Liver (tissue), 9 donors: ENCODE measurements around the gene RTP5. TPM values are rescaled to one million over a fixed set of nuclear protein-coding genes. Genes with fewer than 3 reads are reported as not detected.
"Not testable (repeated sequence)": the region's sequence is repeated elsewhere in the genome, so short reads cannot be mapped to it uniquely, and the experiment has no call there.

Experiments used
- DNase-seq: peaks from one replicate; pipeline ENCODE4 v3.0.0-alpha.2; 2017; ENCODE audit warnings: low spot score
- H3K27ac ChIP-seq, 2 donors: one replicate each; pipeline ENCODE4 v1.7.0; 2013; ENCODE audit warnings: inconsistent platforms in 2 of 2, low read length in 2 of 2, control low read depth in 1 of 2, low read depth in 1 of 2, mild to moderate bottlenecking in 1 of 2
- H3K27me3 ChIP-seq, 4 donors: one replicate each; pipeline versions ENCODE4 v1.6.1 to v1.7.0; 2013; ENCODE audit warnings: low read length in 3 of 4, inconsistent platforms in 1 of 4, mild to moderate bottlenecking in 1 of 4, moderate library complexity in 1 of 4; ENCODE audit not compliant: control insufficient read depth in 4 of 4, insufficient read depth in 4 of 4
- H3K36me3 ChIP-seq, 4 donors: one replicate each; pipeline versions ENCODE4 v1.6.1 to v1.7.0; 2013; ENCODE audit warnings: low read length in 3 of 4, mild to moderate bottlenecking in 3 of 4, low read depth in 1 of 4, moderate library complexity in 1 of 4; ENCODE audit not compliant: control insufficient read depth in 4 of 4, insufficient read depth in 3 of 4
- H3K4me1 ChIP-seq, 4 donors: one replicate each; pipeline versions ENCODE4 v1.6.1 to v1.7.0; 2013; ENCODE audit warnings: low read length in 3 of 4, mild to moderate bottlenecking in 3 of 4, moderate library complexity in 1 of 4; ENCODE audit not compliant: control insufficient read depth in 4 of 4, insufficient read depth in 4 of 4
- H3K4me3 ChIP-seq, 3 donors: one replicate each; pipeline versions ENCODE4 v1.6.1 to v1.7.0; 2013; ENCODE audit warnings: low read length in 3 of 3, control low read depth in 1 of 3, low read depth in 1 of 3, mild to moderate bottlenecking in 1 of 3
- H3K9ac ChIP-seq, 2 donors: one replicate each; pipeline ENCODE4 v1.7.0; 2013; ENCODE audit warnings: low read length in 2 of 2, mild to moderate bottlenecking in 2 of 2, moderate library complexity in 2 of 2, control low read depth in 1 of 2, low read depth in 1 of 2
- H3K9me3 ChIP-seq, 4 donors: one replicate each; pipeline versions ENCODE4 v1.6.1 to v1.7.0; 2013; ENCODE audit warnings: low read length in 3 of 4; ENCODE audit not compliant: control insufficient read depth in 4 of 4
- EGR1 ChIP-seq, 2 donors: IDR thresholded peaks; 2 replicates each; pipeline ENCODE4 v1.6.1; 2016 to 2018; ENCODE audit warnings: antibody characterized with exemption in 2 of 2, low read depth in 2 of 2
- FOXA1 ChIP-seq: IDR thresholded peaks from 2 replicates; pipeline ENCODE4 v1.6.1; 2016; ENCODE audit warnings: antibody characterized with exemption
- HNF4A ChIP-seq, 2 donors: conservative IDR thresholded peaks; 2 replicates each; pipeline ENCODE4 v1.6.1; 2016; ENCODE audit warnings: antibody characterized with exemption in 2 of 2, mild to moderate bottlenecking in 2 of 2
- JUND ChIP-seq, 2 donors: IDR thresholded peaks; 2 replicates each; pipeline ENCODE4 v1.6.1; 2016; ENCODE audit warnings: antibody characterized with exemption in 2 of 2
- REST ChIP-seq: IDR thresholded peaks from 2 replicates; pipeline ENCODE4 v1.6.1; 2016; ENCODE audit warnings: antibody characterized with exemption, mild to moderate bottlenecking
- SP1 ChIP-seq: IDR thresholded peaks from 2 replicates; pipeline ENCODE4 v1.6.1; 2018; ENCODE audit warnings: antibody characterized with exemption, mild to moderate bottlenecking
- TAF1 ChIP-seq: conservative IDR thresholded peaks from 2 replicates; pipeline ENCODE4 v1.6.1; 2016; ENCODE audit warnings: antibody characterized with exemption, mild to moderate bottlenecking
- YY1 ChIP-seq: IDR thresholded peaks from 2 replicates; pipeline ENCODE4 v1.6.1; 2016; ENCODE audit warnings: antibody characterized with exemption, mild to moderate bottlenecking
- WGBS: extraction: QIAGEN DNeasy Blood & Tissue Kit; methylation state at CpG from one replicate; pipeline ENCODE4 v1.1.7; 2013; 5-methylcytosine and 5-hydroxymethylcytosine counted together
- polyA plus RNA-seq, 2 donors: library from polyadenylated mRNA; stranded (reverse) in 1 of 2; unstranded in 1 of 2; fragments of 200-250 nt in 1 of 2; fragments of >200 nt in 1 of 2; fragmentation: Nextera tagmentation in 1 of 2; extraction: Ambion mirVana in 1 of 2; gene quantifications; one replicate each; pipeline versions ENCODE4 v1.2.1 to v1.2.3, GENCODE V29; 2013 to 2015
- total RNA-seq, 2 donors: library from RNA; depleted of rRNA; stranded (reverse); fragments of >200 nt; gene quantifications; one replicate each; pipeline ENCODE4 v1.2.3, GENCODE V29; 2014
- donor health status: healthy.
- donor health status: healthy.
- donor health status: healthy.
- donor health status: healthy.
- donor health status: healthy.

The RTP5 gene
- total and polyA plus RNA-seq, 4 donors, result under 0.01 to 0.03 TPM; not detected in 2

GRCh38 chr2:241922411-241922810, 52.9 kb downstream of the RTP5 start:
- no peak for DNase-seq
- WGBS, result 92% methylated on average over 9 of the region's 9 CpGs
- Histone ChIP-seq H3K9ac (no peak overlapping the region), H3K4me3 (no peak overlapping the region), H3K27ac (no peak overlapping the region), H3K27me3 (no peaks in the 10 kb centered on the region), H3K36me3 (no peaks in the 10 kb centered on the region), H3K9me3 (no peaks in the 10 kb centered on the region), H3K4me1 (peaks cover 3 to 11% (median 8%) of the 10 kb centered on the region in 4 donors)
- no peak for TF ChIP-seq YY1
- no peak for TF ChIP-seq HNF4A (conservative IDR thresholded peaks at IDR 0.05)
- TF ChIP-seq SP1, result no peak
- TF ChIP-seq REST, result no peak
- no peak for TF ChIP-seq TAF1
- no peak for TF ChIP-seq JUND (IDR thresholded peaks at IDR 0.05)
- TF ChIP-seq FOXA1, result no peak
- TF ChIP-seq EGR1 (IDR thresholded peaks at IDR 0.05; ENCODE audit: low read depth in 2 of 2), result no peak

DNA sequence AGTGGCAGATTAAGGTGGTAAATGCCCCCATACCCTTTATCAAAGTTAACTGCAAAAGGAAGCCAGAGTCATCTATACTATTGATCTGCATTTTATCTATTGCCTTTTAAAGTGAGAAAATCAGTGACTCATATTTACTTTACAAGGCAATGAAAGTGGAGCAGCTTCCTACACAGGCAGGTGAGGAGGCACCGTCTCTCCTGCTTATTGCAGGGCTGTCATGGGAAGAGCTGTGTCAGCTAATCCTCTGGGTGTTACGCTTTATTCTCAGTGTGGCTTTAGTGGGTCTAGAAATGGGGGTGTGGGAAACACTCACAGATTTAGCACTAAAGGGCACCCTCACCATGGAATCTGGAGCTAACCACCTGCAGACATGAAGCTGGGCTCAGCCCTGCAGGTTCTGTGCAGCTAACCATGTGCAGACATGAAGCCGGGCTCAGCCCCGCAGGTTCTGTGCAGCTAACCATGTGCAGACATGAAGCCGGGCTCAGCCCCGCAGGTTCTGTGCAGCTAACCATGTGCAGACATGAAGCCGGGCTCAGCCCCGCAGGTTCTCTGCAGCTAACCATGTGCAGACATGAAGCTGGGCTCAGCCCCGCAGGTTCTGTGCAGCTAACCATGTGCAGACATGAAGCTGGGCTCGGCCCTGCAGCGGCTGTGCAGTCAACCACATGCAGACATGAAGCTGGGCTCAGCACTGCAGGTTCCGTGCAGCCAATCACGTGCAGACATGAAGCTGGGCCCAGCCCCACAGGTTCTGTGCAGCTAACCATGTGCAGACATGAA, 53.5 kb downstream of the RTP5 start:
- not testable (repeated sequence) for H3K9me3 ChIP-seq, DNase-seq, H3K4me3 ChIP-seq, H3K36me3 ChIP-seq, H3K27ac ChIP-seq, H3K27me3 ChIP-seq, H3K9ac ChIP-seq
- peaks cover 3 to 11% (median 8%) of the 10 kb centered on the region in 4 donors for H3K4me1 ChIP-seq
- 81% methylated on average over 13 of the region's 13 CpGs for WGBS

Other genes starting within 250 kb of the RTP5 start
- gene THAP4, start 232.6 kb upstream of the RTP5 start, total RNA-seq, result 10 to 100 TPM; 16.8 to 20.5 TPM
- gene THAP4, start 232.6 kb upstream of the RTP5 start, polyA plus RNA-seq, result 10 to 100 TPM; 24.8 to 33.1 TPM
- 10 to 100 TPM; 31.0 to 50.3 TPM for gene ATG4B, start 232.0 kb upstream of the RTP5 start, total RNA-seq
- gene ATG4B, start 232.0 kb upstream of the RTP5 start, polyA plus RNA-seq, result 10 to 100 TPM; 31.4 to 44.0 TPM
- gene DTYMK, start 182.9 kb upstream of the RTP5 start, total RNA-seq, result 10 to 100 TPM in 1 of 2 donors, 1 to 10 TPM in 1; 5.5 to 17.0 TPM
- gene DTYMK, start 182.9 kb upstream of the RTP5 start, polyA plus RNA-seq, result 10 to 100 TPM; 12.0 to 17.7 TPM
- gene ING5, start 167.7 kb upstream of the RTP5 start, total RNA-seq, result 10 to 100 TPM; 20.0 to 24.2 TPM
- gene ING5, start 167.7 kb upstream of the RTP5 start, polyA plus RNA-seq, result 1 to 10 TPM; 7.2 to 7.8 TPM
- gene D2HGDH, start 135.1 kb upstream of the RTP5 start, total RNA-seq, result 10 to 100 TPM in 1 of 2 donors, 1 to 10 TPM in 1; 7.4 to 25.0 TPM
- gene D2HGDH, start 135.1 kb upstream of the RTP5 start, polyA plus RNA-seq, result 10 to 100 TPM in 1 of 2 donors, 1 to 10 TPM in 1; 6.4 to 19.7 TPM
- under 1 TPM; 0.23 to 0.33 TPM for gene GAL3ST2, start 92.9 kb upstream of the RTP5 start, total RNA-seq
- gene GAL3ST2, start 92.9 kb upstream of the RTP5 start, polyA plus RNA-seq, result under 1 TPM in 1 of 2 donors, not detected in 1; 0.03 TPM
- 10 to 100 TPM in 1 of 2 donors, 1 to 10 TPM in 1; 5.4 to 52.7 TPM for gene NEU4, start 60.5 kb upstream of the RTP5 start, total RNA-seq
- gene NEU4, start 60.5 kb upstream of the RTP5 start, polyA plus RNA-seq, result 10 to 100 TPM; 17.5 to 58.4 TPM
- under 1 TPM; 0.25 to 0.37 TPM for gene PDCD1, start 10.8 kb upstream of the RTP5 start, total RNA-seq
- under 1 TPM in 1 of 2 donors, not detected in 1; 0.20 TPM for gene PDCD1, start 10.8 kb upstream of the RTP5 start, polyA plus RNA-seq